Endothelial cell of umbilical vein (primary cell): ENCODE results near the gene FABP2. TPM values are rescaled to one million over a fixed set of nuclear protein-coding genes. Genes with fewer than 3 reads are reported as not detected.

Experiments used
- BruUV-seq: library from RNA; stranded (reverse); fragments of 400-500 nt; replicated peaks from 2 replicates; lab custom pipeline; 2021; lab: Mats Ljungman, UMichigan
- CTCF ChIA-PET: fragments of 300-600, 350-600 bp; sonication (Branson Sonifier 250); formaldehyde crosslinking; loops from one replicate; lab custom pipeline; 2021; ENCODE audit warnings: antibody characterized with exemption, inconsistent platforms; lab: Charles Lee
- POLR2A ChIA-PET: fragments of 300-600, 350-600 bp; sonication (Branson Sonifier 250); formaldehyde crosslinking; loops from one replicate; lab custom pipeline; 2021; ENCODE audit warnings: antibody characterized with exemption, inconsistent platforms; lab: Charles Lee
- DNase-seq: peaks from one replicate; pipeline ENCODE4 v3.0.0-alpha.2; 2011; ENCODE audit warnings: low read depth, low spot score
- FAIRE-seq: peaks from 2 replicates; lab custom pipeline; 2011; peaks lifted over from hg19 to GRCh38; lab: Jason Lieb, UNC
- H2AFZ ChIP-seq: 2 replicates; pipeline ENCODE4 v1.6.0; 2012; ENCODE audit warnings: low read depth, low read length, control low read depth, inconsistent platforms
- H3K27ac ChIP-seq: 2 replicates; pipeline ENCODE4 v1.5.1; 2011; ENCODE audit warnings: low read depth, mild to moderate bottlenecking, control low read depth, low read length, moderate library complexity; ENCODE audit not compliant: insufficient read depth
- H3K27me3 ChIP-seq, 2 experiments: 2 replicates each; pipeline versions ENCODE4 v1.6.0 to v1.6.1; 2011; ENCODE audit warnings: low read length in 2 of 2, mixed read lengths in 1 of 2; ENCODE audit not compliant: control insufficient read depth in 2 of 2, insufficient read depth in 2 of 2
- H3K36me3 ChIP-seq, 2 experiments: 2 replicates in 1 of 2; 3 replicates in 1 of 2; pipeline ENCODE4 v1.5.1; 2011; ENCODE audit warnings: low read length in 2 of 2, mild to moderate bottlenecking in 1 of 2, moderate library complexity in 1 of 2; ENCODE audit not compliant: control insufficient read depth in 2 of 2, insufficient read depth in 2 of 2; ENCODE audit errors: extremely low read depth in 1 of 2
- H3K4me1 ChIP-seq: 3 replicates; pipeline ENCODE4 v1.5.1; 2011; ENCODE audit warnings: mild to moderate bottlenecking, low read length; ENCODE audit not compliant: control insufficient read depth, insufficient read depth; ENCODE audit errors: extremely low read depth
- H3K4me2 ChIP-seq: 2 replicates; pipeline ENCODE4 v1.6.1; 2011; ENCODE audit warnings: low read length, control low read depth, mixed read lengths; ENCODE audit not compliant: insufficient read depth
- H3K4me3 ChIP-seq, 3 experiments: fragments of 200-600 bp in 1 of 3; sonication (generic), shearing (Covaris generic) in 1 of 3; replicated peaks in 1 of 3; 2 replicates each; pipeline ENCODE4 v1.5.1; 2011 to 2016; ENCODE audit warnings: control low read depth in 3 of 3, low read length in 3 of 3, mild to moderate bottlenecking in 2 of 3, inconsistent platforms in 1 of 3, low read depth in 1 of 3, moderate library complexity in 1 of 3; ENCODE audit not compliant: insufficient read depth in 1 of 3
- H3K79me2 ChIP-seq: 2 replicates; pipeline ENCODE4 v1.6.0; 2012; ENCODE audit warnings: low read length, inconsistent platforms; ENCODE audit not compliant: control insufficient read depth, insufficient read depth
- H3K9ac ChIP-seq: replicated peaks from 2 replicates; pipeline ENCODE3; 2011; ENCODE audit warnings: low read length, control low read depth; ENCODE audit not compliant: insufficient read depth; ENCODE audit errors: extremely low read depth
- H3K9me1 ChIP-seq: replicated peaks from 3 replicates; pipeline ENCODE4 v1.6.0; 2011; ENCODE audit warnings: mild to moderate bottlenecking, low read length; ENCODE audit not compliant: control insufficient read depth, insufficient read depth; ENCODE audit errors: extremely low read depth
- H3K9me3 ChIP-seq: replicated peaks from 2 replicates; pipeline ENCODE4 v1.5.1; 2012; ENCODE audit warnings: low read length, inconsistent platforms; ENCODE audit not compliant: control insufficient read depth, insufficient read depth
- H4K20me1 ChIP-seq: replicated peaks from 2 replicates; pipeline ENCODE3; 2011; ENCODE audit warnings: mild to moderate bottlenecking, low read length; ENCODE audit not compliant: control insufficient read depth, insufficient read depth; ENCODE audit errors: extremely low read depth
- FOS ChIP-seq: IDR thresholded peaks from 2 replicates; pipeline ENCODE4 v1.6.1; 2011; ENCODE audit warnings: mild to moderate bottlenecking, low read length, moderate library complexity, borderline replicate concordance; ENCODE audit not compliant: insufficient read depth
- GATA2 ChIP-seq: IDR thresholded peaks from 2 replicates; pipeline ENCODE4 v1.7.0; 2011; ENCODE audit warnings: low read depth, mild to moderate bottlenecking, moderate library complexity, mixed read lengths, low read length; ENCODE audit not compliant: insufficient read length, insufficient read depth
- JUN ChIP-seq: IDR thresholded peaks from 2 replicates; pipeline ENCODE4 v1.6.1; 2011; ENCODE audit warnings: borderline replicate concordance, low read depth; ENCODE audit not compliant: insufficient read length, insufficient read depth
- POLR2A ChIP-seq: IDR thresholded peaks from 2 replicates; pipeline ENCODE4 v1.6.1; 2012; ENCODE audit warnings: low read depth, mild to moderate bottlenecking, control low read depth, low read length
- dilution Hi-C: fragments of 300-500 bp; cut with MboI; formaldehyde crosslinking; loops from one replicate; pipeline ENCODE4 v1.15.0; 2019; ENCODE audit warnings: low sequenced_read_pairs; ENCODE audit not compliant: extremely low pct_ligation_motif_present
- intact Hi-C: fragments of 100-400 bp; cut with micrococcal nuclease; formaldehyde crosslinking; loops from one replicate; pipeline ENCODE4 v1.10.0; 2022
- polyA plus RNA-seq, 4 experiments: library from polyadenylated mRNA; depleted of rRNA in 3 of 4; stranded (reverse) in 3 of 4; unstranded in 1 of 4; fragments of >200 nt; gene quantifications; 2 replicates each; pipeline versions ENCODE4 v1.2.1 to v1.2.3, GENCODE V29; 2011 to 2012; ENCODE audit warnings: missing spikeins in 1 of 4
- total RNA-seq: library from RNA; stranded (reverse); gene quantifications from 2 replicates; pipeline ENCODE4 v1.2.3, GENCODE V29; 2021
- TF ChIP-seq, protein P1 (sequence below): IDR thresholded peaks from 2 replicates; pipeline ENCODE4 v1.6.1; 2011; ENCODE audit not compliant: insufficient read depth, insufficient read length
- TF ChIP-seq, protein P2 (sequence below), 2 donors: IDR thresholded peaks; 1 replicate in 1 of 2; 2 replicates in 1 of 2; pipeline ENCODE4 v1.5.1; 2011; ENCODE audit warnings: low read length in 2 of 2, mild to moderate bottlenecking in 2 of 2, moderate library complexity in 2 of 2, control low read depth in 1 of 2, inconsistent platforms in 1 of 2, low read depth in 1 of 2; ENCODE audit not compliant: insufficient read depth in 1 of 2; ENCODE audit errors: extremely low read depth in 1 of 2

Gene FABP2
- total and polyA plus RNA-seq, 2 donors (not counting 3 experiments of a cell fraction or from before 2014, with no cell fraction given) = not detected

GRCh38 chr4:119317990-119318389, 3.9 kb downstream of the FABP2 start:
- FAIRE-seq = no peak

DNA sequence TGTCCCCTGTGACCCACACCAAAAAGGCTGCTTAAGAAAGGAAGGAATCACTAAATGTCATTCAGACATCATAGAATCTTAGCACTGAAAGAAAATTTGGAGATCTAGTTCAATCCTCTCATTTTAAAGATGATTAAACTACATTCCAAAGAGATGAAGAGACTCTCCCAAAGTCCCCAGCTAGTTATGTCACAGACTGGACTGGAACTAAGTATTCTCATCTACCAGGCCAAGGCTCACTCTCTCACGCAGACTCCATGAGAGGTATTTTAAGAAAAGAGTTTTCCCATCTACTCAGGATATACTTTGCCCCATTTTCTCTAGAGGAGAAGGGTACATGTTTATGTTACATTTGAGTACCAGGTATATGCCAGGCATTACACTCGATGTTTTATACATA, 6.9 kb downstream of the FABP2 start:
- H3K4me2 ChIP-seq = no peak overlapping the region
- dilution Hi-C loops = no loop called here
- H3K9me3 ChIP-seq = no peaks in the 10 kb centered on the region
- no peak for FAIRE-seq
- H3K9me1 ChIP-seq = no peaks in the 10 kb centered on the region
- no TSS peak for BruUV-seq
- no peaks in the 10 kb centered on the region for H4K20me1 ChIP-seq
- H3K79me2 ChIP-seq = no peaks in the 10 kb centered on the region
- TF ChIP-seq, protein P1, sequence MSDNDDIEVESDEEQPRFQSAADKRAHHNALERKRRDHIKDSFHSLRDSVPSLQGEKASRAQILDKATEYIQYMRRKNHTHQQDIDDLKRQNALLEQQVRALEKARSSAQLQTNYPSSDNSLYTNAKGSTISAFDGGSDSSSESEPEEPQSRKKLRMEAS = no peak
- TF ChIP-seq POLR2A = no peak
- no peaks in the 10 kb centered on the region for H3K36me3 ChIP-seq
- no peak overlapping the region for H3K27ac ChIP-seq
- H3K27me3 ChIP-seq = peaks cover 5 to 15% of the 10 kb centered on the region in 2 experiments
- ChIA-PET POLR2A (no interaction called here), CTCF (interaction anchor here (1.0 to 3.1 kb wide), 5 partner anchors 179 to 741 kb away, joined by 3 to 15 read pairs (median 4); no protein-coding TSS in a partner anchor)
- H3K9ac ChIP-seq = no peak overlapping the region
- intact Hi-C loops = loop anchor here (2.0 kb wide), 2 partner anchors 244 to 472 kb away; no protein-coding TSS in a partner anchor
- DNase-seq = no peak
- H3K4me3 ChIP-seq = no peak overlapping the region
- H3K4me1 ChIP-seq = no peaks in the 10 kb centered on the region
- no peak overlapping the region for H2AFZ ChIP-seq

More at GRCh38 chr4:119317990-119318389, 3.9 kb downstream of the FABP2 start:
- Histone ChIP-seq H3K36me3 (no peaks in the 10 kb centered on the region), H3K27ac (no peak overlapping the region), H3K9me3 (no peaks in the 10 kb centered on the region), H3K4me3 (no peak overlapping the region), H3K4me2 (no peak overlapping the region), H3K9ac (no peak overlapping the region), H3K9me1 (no peaks in the 10 kb centered on the region), H3K79me2 (no peaks in the 10 kb centered on the region), H2AFZ (no peak overlapping the region), H3K4me1 (no peaks in the 10 kb centered on the region), H4K20me1 (no peaks in the 10 kb centered on the region), H3K27me3 (peaks cover 5 to 26% of the 10 kb centered on the region in 2 experiments)
- TF ChIP-seq, protein P2, sequence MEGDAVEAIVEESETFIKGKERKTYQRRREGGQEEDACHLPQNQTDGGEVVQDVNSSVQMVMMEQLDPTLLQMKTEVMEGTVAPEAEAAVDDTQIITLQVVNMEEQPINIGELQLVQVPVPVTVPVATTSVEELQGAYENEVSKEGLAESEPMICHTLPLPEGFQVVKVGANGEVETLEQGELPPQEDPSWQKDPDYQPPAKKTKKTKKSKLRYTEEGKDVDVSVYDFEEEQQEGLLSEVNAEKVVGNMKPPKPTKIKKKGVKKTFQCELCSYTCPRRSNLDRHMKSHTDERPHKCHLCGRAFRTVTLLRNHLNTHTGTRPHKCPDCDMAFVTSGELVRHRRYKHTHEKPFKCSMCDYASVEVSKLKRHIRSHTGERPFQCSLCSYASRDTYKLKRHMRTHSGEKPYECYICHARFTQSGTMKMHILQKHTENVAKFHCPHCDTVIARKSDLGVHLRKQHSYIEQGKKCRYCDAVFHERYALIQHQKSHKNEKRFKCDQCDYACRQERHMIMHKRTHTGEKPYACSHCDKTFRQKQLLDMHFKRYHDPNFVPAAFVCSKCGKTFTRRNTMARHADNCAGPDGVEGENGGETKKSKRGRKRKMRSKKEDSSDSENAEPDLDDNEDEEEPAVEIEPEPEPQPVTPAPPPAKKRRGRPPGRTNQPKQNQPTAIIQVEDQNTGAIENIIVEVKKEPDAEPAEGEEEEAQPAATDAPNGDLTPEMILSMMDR (IDR thresholded peaks at IDR 0.05; ENCODE audit: extremely low read depth in 1 of 2, insufficient read depth in 1 of 2, low read depth in 1 of 2, low read length in 2 of 2) = no peak
- TF ChIP-seq GATA2 (no peak), JUN (no peak), FOS (no peak)
- no peak for DNase-seq
- POLR2A ChIA-PET = no interaction called here
- no TSS peak for BruUV-seq
- intact Hi-C loops (no loop called here), dilution Hi-C loops (no loop called here)
- CTCF ChIA-PET = interaction anchor here (1.1 to 3.1 kb wide), 2 partner anchors 309 to 730 kb away, joined by 3 to 15 read pairs; no protein-coding TSS in a partner anchor
